Neural crest cell (in vitro differentiated cells): Measurements from ENCODE around the gene LPXN. TPM values are rescaled to one million over a fixed set of nuclear protein-coding genes. Genes with fewer than 3 reads are reported as not detected.

Experiments
- DNase-seq: peaks from one replicate; pipeline ENCODE4 v3.0.0; 2021; ENCODE audit warnings: low read depth, mixed read lengths, low spot score
- H3K27ac Mint-ChIP-seq: one replicate; pipeline ENCODE4 v1.8.0; 2021; ENCODE audit warnings: mild to moderate bottlenecking, mixed read lengths; ENCODE audit not compliant: unreplicated experiment
- H3K27me3 Mint-ChIP-seq: 2 replicates; pipeline ENCODE4 v1.8.0; 2021; ENCODE audit warnings: low read depth, mild to moderate bottlenecking, mixed read lengths
- H3K36me3 Mint-ChIP-seq: 2 replicates; pipeline ENCODE4 v1.8.0; 2021; ENCODE audit warnings: low read depth, mild to moderate bottlenecking, mixed read lengths
- H3K4me1 Mint-ChIP-seq: 2 replicates; pipeline ENCODE4 v1.8.0; 2021; ENCODE audit warnings: mixed read lengths
- H3K4me3 Mint-ChIP-seq: one replicate; pipeline ENCODE4 v1.8.0; 2021; ENCODE audit warnings: mild to moderate bottlenecking, mixed read lengths
- H3K9me3 Mint-ChIP-seq: 2 replicates; pipeline ENCODE4 v1.8.0; 2021; ENCODE audit warnings: mixed read lengths
- total RNA-seq: library from RNA; stranded (reverse); gene quantifications from 2 replicates; pipeline ENCODE4 v1.2.1, GENCODE V29; 2021
- TF ChIP-seq, protein P1 (sequence below): fragments of 200-600 bp; sonication (generic); conservative IDR thresholded peaks from 2 replicates; pipeline ENCODE4 v1.5.0; 2021; ENCODE audit warnings: antibody characterized with exemption, mild to moderate bottlenecking

Gene LPXN
- total RNA-seq, 1 donor from 2014 or later: 3.1 TPM

DNA sequence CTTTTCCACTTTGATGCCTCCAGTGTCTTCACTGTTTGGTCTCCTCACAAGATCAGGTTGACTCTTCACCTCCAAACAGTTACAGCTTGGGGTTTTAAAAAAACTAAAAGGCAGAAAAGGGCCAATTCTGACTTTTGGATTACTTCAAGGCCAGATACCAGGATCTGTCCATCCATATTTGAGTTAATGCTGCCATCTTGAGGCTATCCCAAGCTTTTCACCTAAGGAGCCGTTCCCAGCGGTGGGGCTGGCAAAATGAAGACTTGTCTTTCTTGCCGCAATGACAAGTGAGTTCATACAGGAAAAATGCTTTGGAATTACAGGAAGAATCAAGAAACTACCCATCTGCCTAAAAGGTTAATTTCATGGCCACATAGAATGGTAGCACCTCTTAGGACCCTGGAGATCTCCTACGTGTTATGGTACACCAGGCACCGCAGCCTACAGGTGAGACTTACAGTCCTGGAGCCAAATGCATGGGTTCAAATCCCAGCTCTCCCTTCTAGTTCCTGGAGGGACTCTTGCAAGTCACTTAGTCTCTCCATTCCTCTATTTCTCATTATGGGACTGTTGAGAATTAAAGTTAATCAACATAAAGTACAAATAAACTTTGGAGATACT is 61.8 kb downstream of the LPXN start:
- DNase-seq: peak; percentile 41
- no peak overlapping the region for H3K4me3 Mint-ChIP-seq
- TF ChIP-seq, protein P1, sequence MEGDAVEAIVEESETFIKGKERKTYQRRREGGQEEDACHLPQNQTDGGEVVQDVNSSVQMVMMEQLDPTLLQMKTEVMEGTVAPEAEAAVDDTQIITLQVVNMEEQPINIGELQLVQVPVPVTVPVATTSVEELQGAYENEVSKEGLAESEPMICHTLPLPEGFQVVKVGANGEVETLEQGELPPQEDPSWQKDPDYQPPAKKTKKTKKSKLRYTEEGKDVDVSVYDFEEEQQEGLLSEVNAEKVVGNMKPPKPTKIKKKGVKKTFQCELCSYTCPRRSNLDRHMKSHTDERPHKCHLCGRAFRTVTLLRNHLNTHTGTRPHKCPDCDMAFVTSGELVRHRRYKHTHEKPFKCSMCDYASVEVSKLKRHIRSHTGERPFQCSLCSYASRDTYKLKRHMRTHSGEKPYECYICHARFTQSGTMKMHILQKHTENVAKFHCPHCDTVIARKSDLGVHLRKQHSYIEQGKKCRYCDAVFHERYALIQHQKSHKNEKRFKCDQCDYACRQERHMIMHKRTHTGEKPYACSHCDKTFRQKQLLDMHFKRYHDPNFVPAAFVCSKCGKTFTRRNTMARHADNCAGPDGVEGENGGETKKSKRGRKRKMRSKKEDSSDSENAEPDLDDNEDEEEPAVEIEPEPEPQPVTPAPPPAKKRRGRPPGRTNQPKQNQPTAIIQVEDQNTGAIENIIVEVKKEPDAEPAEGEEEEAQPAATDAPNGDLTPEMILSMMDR: peak; percentile 75
- H3K36me3 Mint-ChIP-seq: no peaks in the 10 kb centered on the region
- H3K9me3 Mint-ChIP-seq: no peaks in the 10 kb centered on the region
- no peak overlapping the region for H3K27ac Mint-ChIP-seq
- H3K4me1 Mint-ChIP-seq: no peaks in the 10 kb centered on the region
- H3K27me3 Mint-ChIP-seq: peaks cover 43% of the 10 kb centered on the region

- H3K9me3 Mint-ChIP-seq: no peaks in the 10 kb centered on the region
- H3K4me3 Mint-ChIP-seq: no peak overlapping the region
- TF ChIP-seq, protein P1: no peak
- no peak for DNase-seq
- H3K27me3 Mint-ChIP-seq: peaks cover 38% of the 10 kb centered on the region
- H3K4me1 Mint-ChIP-seq: no peaks in the 10 kb centered on the region
- H3K27ac Mint-ChIP-seq: no peak overlapping the region
- H3K36me3 Mint-ChIP-seq: no peaks in the 10 kb centered on the region
Measured at GRCh38 chr11:58511636-58512035, 64.0 kb downstream of the LPXN start.

- no peaks in the 10 kb centered on the region for H3K4me1 Mint-ChIP-seq
- no peaks in the 10 kb centered on the region for H3K36me3 Mint-ChIP-seq
- H3K9me3 Mint-ChIP-seq: no peaks in the 10 kb centered on the region
- no peak for DNase-seq
- H3K27me3 Mint-ChIP-seq: peaks cover 30% of the 10 kb centered on the region
- TF ChIP-seq, protein P1: no peak
- no peak overlapping the region for H3K4me3 Mint-ChIP-seq
- H3K27ac Mint-ChIP-seq: no peak overlapping the region
Measured at GRCh38 chr11:58509748-58510147, 65.9 kb downstream of the LPXN start.

DNA sequence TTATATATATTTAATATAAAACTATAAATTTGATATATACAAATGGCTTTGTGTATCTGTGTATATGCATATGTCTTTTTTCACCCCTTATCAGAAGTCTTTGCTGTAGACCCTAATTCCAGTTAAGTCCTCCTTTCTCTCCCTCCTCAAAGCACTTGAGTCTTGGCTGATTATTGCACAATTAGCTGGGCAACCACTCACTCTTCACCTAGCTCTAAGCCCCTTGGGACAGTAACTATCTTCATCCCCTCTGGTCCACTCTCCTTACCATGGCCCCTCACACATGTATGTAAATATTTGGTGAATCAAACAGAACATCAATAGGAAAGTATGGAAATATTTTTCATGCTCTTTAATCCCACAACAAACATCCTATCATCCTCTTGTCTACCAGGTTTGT is 66.8 kb downstream of the LPXN start:
- no peak for DNase-seq
- Mint-ChIP-seq H3K4me1 (no peaks in the 10 kb centered on the region), H3K36me3 (no peaks in the 10 kb centered on the region), H3K4me3 (no peak overlapping the region), H3K27me3 (peaks cover 31% of the 10 kb centered on the region), H3K27ac (no peak overlapping the region), H3K9me3 (no peaks in the 10 kb centered on the region)
- TF ChIP-seq, protein P1: no peak

- Mint-ChIP-seq H3K27ac (no peak within 1 kb of the TSS), H3K4me3 (no peak within 1 kb of the TSS), H3K36me3 (no peaks in the 10 kb centered on the region), H3K4me1 (no peaks in the 10 kb centered on the region), H3K9me3 (no peaks in the 10 kb centered on the region), H3K27me3 (peaks cover 32% of the 10 kb centered on the region)
- TF ChIP-seq, protein P1: no peak
- no peak for DNase-seq
Measured at GRCh38 chr11:58508005-58508404, 67.7 kb downstream of the LPXN start, which contains the start of gene OR5B21. TSS of gene OR5B21 (minus strand) at chr11:58508105. CDS start at chr11:58508105, 0 bp downstream.
